Lower leg skin (tissue), 3 donors: ENCODE data around the gene GPATCH4.

Experiments used
- POLR2A ChIP-seq, 2 donors: fragments of 450-650 bp; IDR thresholded peaks; one replicate each; pipeline ENCODE4 v1.6.1; 2016 to 2017; ENCODE audit warnings: antibody characterized with exemption in 2 of 2, mild to moderate bottlenecking in 1 of 2, moderate library complexity in 1 of 2
- TF ChIP-seq, protein P1 (sequence below), 3 donors: fragments of 450-650 bp; IDR thresholded peaks; one replicate each; pipeline ENCODE4 v1.5.1; 2016; ENCODE audit warnings: antibody characterized with exemption in 3 of 3, mild to moderate bottlenecking in 3 of 3, moderate library complexity in 2 of 3

DNA sequence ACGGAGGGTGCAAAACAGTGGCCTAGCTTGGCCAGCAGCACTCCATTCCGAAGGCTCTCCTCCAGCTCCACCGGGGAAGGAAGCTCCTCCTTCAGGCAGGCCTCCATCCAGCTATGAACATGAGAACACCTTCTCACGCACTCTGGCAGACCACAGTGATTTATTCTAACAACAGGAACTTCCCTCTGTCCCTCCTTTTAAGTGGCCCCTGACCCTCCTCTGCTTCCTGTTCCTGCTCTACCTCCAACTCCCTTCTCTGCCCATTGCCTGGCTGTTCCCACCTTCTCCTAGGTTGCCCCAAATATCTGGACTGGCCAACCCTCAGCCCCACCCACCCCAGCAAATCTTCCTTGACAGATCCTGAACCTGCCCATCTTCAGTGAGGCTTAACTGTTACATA lies 34.8 kb downstream of the GPATCH4 start:
- TF ChIP-seq, protein P1, sequence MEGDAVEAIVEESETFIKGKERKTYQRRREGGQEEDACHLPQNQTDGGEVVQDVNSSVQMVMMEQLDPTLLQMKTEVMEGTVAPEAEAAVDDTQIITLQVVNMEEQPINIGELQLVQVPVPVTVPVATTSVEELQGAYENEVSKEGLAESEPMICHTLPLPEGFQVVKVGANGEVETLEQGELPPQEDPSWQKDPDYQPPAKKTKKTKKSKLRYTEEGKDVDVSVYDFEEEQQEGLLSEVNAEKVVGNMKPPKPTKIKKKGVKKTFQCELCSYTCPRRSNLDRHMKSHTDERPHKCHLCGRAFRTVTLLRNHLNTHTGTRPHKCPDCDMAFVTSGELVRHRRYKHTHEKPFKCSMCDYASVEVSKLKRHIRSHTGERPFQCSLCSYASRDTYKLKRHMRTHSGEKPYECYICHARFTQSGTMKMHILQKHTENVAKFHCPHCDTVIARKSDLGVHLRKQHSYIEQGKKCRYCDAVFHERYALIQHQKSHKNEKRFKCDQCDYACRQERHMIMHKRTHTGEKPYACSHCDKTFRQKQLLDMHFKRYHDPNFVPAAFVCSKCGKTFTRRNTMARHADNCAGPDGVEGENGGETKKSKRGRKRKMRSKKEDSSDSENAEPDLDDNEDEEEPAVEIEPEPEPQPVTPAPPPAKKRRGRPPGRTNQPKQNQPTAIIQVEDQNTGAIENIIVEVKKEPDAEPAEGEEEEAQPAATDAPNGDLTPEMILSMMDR (IDR thresholded peaks at IDR 0.05): no peak
- no peak for TF ChIP-seq POLR2A (IDR thresholded peaks at IDR 0.05)
